Endothelial cell of umbilical vein (primary cell): Measurements from ENCODE around the gene PSME3.

Experiments used
- EZH2 ChIP-seq: IDR thresholded peaks from 2 replicates; pipeline ENCODE4 v1.6.1; 2012; ENCODE audit warnings: borderline replicate concordance, low read depth, mild to moderate bottlenecking, moderate library complexity, low read length, inconsistent platforms; ENCODE audit not compliant: severe bottlenecking
- FOS ChIP-seq: IDR thresholded peaks from 2 replicates; pipeline ENCODE4 v1.6.1; 2011; ENCODE audit warnings: mild to moderate bottlenecking, low read length, moderate library complexity, borderline replicate concordance; ENCODE audit not compliant: insufficient read depth
- JUN ChIP-seq: IDR thresholded peaks from 2 replicates; pipeline ENCODE4 v1.6.1; 2011; ENCODE audit warnings: borderline replicate concordance, low read depth; ENCODE audit not compliant: insufficient read length, insufficient read depth
- MYC ChIP-seq: IDR thresholded peaks from one replicate; pipeline ENCODE4 v1.6.1; 2011; ENCODE audit warnings: mild to moderate bottlenecking, low read depth, low read length
- POLR2A ChIP-seq: IDR thresholded peaks from 2 replicates; pipeline ENCODE4 v1.6.1; 2012; ENCODE audit warnings: low read depth, mild to moderate bottlenecking, control low read depth, low read length
- POLR2AphosphoS5 ChIP-seq: IDR thresholded peaks from 2 replicates; pipeline ENCODE4 v1.6.1; 2012; ENCODE audit warnings: low read depth, mild to moderate bottlenecking, control low read depth, low read length, moderate library complexity; ENCODE audit not compliant: insufficient read depth
- TF ChIP-seq, protein P1 (sequence below), 2 donors: IDR thresholded peaks; 1 replicate in 1 of 2; 2 replicates in 1 of 2; pipeline ENCODE4 v1.5.1; 2011; ENCODE audit warnings: low read length in 2 of 2, mild to moderate bottlenecking in 2 of 2, moderate library complexity in 2 of 2, control low read depth in 1 of 2, inconsistent platforms in 1 of 2, low read depth in 1 of 2; ENCODE audit not compliant: insufficient read depth in 1 of 2; ENCODE audit errors: extremely low read depth in 1 of 2
- TF ChIP-seq, protein P2 (sequence below): IDR thresholded peaks from 2 replicates; pipeline ENCODE4 v1.6.1; 2011; ENCODE audit not compliant: insufficient read depth, insufficient read length

GRCh38 chr17:42891539-42892152 is 58.4 kb downstream of the PSME3 start:
- TF ChIP-seq, protein P1, sequence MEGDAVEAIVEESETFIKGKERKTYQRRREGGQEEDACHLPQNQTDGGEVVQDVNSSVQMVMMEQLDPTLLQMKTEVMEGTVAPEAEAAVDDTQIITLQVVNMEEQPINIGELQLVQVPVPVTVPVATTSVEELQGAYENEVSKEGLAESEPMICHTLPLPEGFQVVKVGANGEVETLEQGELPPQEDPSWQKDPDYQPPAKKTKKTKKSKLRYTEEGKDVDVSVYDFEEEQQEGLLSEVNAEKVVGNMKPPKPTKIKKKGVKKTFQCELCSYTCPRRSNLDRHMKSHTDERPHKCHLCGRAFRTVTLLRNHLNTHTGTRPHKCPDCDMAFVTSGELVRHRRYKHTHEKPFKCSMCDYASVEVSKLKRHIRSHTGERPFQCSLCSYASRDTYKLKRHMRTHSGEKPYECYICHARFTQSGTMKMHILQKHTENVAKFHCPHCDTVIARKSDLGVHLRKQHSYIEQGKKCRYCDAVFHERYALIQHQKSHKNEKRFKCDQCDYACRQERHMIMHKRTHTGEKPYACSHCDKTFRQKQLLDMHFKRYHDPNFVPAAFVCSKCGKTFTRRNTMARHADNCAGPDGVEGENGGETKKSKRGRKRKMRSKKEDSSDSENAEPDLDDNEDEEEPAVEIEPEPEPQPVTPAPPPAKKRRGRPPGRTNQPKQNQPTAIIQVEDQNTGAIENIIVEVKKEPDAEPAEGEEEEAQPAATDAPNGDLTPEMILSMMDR (IDR thresholded peaks at IDR 0.05; ENCODE audit: extremely low read depth in 1 of 2, insufficient read depth in 1 of 2, low read depth in 1 of 2, low read length in 2 of 2), result no peak
- TF ChIP-seq POLR2A, result no peak
- no peak for TF ChIP-seq POLR2AphosphoS5
- TF ChIP-seq JUN, result no peak
- no peak for TF ChIP-seq EZH2
- no peak for TF ChIP-seq MYC
- TF ChIP-seq, protein P2, sequence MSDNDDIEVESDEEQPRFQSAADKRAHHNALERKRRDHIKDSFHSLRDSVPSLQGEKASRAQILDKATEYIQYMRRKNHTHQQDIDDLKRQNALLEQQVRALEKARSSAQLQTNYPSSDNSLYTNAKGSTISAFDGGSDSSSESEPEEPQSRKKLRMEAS, result no peak
- no peak for TF ChIP-seq FOS
